Stimulated activated CD8-positive, alpha-beta memory T cell treated with anti-CD3 and anti-CD28 coated beads, Interleukin-7, amount 100 ng/mL, for 48 hours (primary cell): ENCODE results near the gene CYP1A1.

Experiments
- DNase-seq, 2 donors: peaks; one replicate each; pipeline ENCODE4 v3.0.0-alpha.2; 2020; ENCODE audit warnings: low read depth in 1 of 2; ENCODE audit errors: extremely low read depth in 1 of 2

Gene CYP1A1

GRCh38 chr15:74725225-74725774 is at the start of gene CYP1A1:
Gene CYP1A1, minus strand, starts transcription at chr15:74725528. Its CDS starts 2,431 bp downstream, at chr15:74723097.
- DNase-seq = no peak

- DNase-seq = no peak
Observed at GRCh38 chr15:74773731-74774252, 48.5 kb upstream of the CYP1A1 start.

GRCh38 chr15:74773329-74773728 is 48.0 kb upstream of the CYP1A1 start:
- DNase-seq = no peak

GRCh38 chr15:74770211-74770903 is 45.0 kb upstream of the CYP1A1 start:
- DNase-seq = no peak

GRCh38 chr15:74769463-74770025 is 44.2 kb upstream of the CYP1A1 start:
- DNase-seq = no peak

- DNase-seq = no peak
Observed at GRCh38 chr15:74768771-74769342, 43.5 kb upstream of the CYP1A1 start.

GRCh38 chr15:74768099-74768770 is 42.9 kb upstream of the CYP1A1 start:
- no peak for DNase-seq

GRCh38 chr15:74767167-74768098 is 42.1 kb upstream of the CYP1A1 start:
- DNase-seq = no peak

- no peak for DNase-seq
Observed at GRCh38 chr15:74763416-74763815, 38.1 kb upstream of the CYP1A1 start.

GRCh38 chr15:74762791-74763150 is 37.4 kb upstream of the CYP1A1 start:
- DNase-seq = no peak

- no peak for DNase-seq
Observed at GRCh38 chr15:74758736-74759135, 33.4 kb upstream of the CYP1A1 start.

- no peak for DNase-seq
Observed at GRCh38 chr15:74754593-74755215, 29.4 kb upstream of the CYP1A1 start.

- DNase-seq = no peak
Observed at GRCh38 chr15:74752531-74752930, 27.2 kb upstream of the CYP1A1 start.

GRCh38 chr15:74752011-74752410 is 26.7 kb upstream of the CYP1A1 start:
- DNase-seq = no peak

- no peak for DNase-seq
Observed at GRCh38 chr15:74750751-74751150, 25.4 kb upstream of the CYP1A1 start.

GRCh38 chr15:74749832-74750231 is 24.5 kb upstream of the CYP1A1 start:
- DNase-seq = no peak

GRCh38 chr15:74748322-74748946 is 23.1 kb upstream of the CYP1A1 start, which contains the start of gene CYP1A2:
Gene CYP1A2, plus strand, starts transcription at chr15:74748845. Its CDS starts 894 bp downstream, at chr15:74749739.
- DNase-seq = no peak

- no peak for DNase-seq
Observed at GRCh38 chr15:74746389-74746788, 21.1 kb upstream of the CYP1A1 start.

GRCh38 chr15:74742422-74742821 is 17.1 kb upstream of the CYP1A1 start:
- DNase-seq = no peak
